Measurements from ENCODE around the gene ADAM12.
"Not testable (repeated sequence)": the region's sequence is repeated elsewhere in the genome, so short reads cannot be mapped to it uniquely, and the experiment has no call there.

The ADAM12 gene

DNA sequence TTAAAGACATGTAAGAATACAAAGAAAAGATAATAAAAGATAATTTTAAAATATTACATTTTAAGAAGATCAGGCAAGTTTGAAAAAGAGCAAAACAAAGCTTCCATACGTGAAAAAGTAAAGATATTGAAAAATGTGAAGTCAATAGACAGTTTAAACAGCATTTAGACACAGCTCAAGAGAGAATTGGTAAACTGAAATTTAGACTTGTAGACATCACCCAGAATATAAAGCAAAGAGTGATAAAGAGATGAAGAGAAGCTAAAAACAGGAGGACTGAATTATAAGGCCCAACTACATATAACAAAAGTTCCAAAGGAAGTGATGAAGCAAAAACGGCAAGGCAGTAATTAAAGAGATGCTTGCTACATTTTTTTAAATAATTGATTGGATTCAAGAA lies 13.8 kb downstream of the ADAM12 start:
- no peak for DNase-seq (ENCODE audit: low read depth in 3 of 3, low spot score in 1 of 3)

DNA sequence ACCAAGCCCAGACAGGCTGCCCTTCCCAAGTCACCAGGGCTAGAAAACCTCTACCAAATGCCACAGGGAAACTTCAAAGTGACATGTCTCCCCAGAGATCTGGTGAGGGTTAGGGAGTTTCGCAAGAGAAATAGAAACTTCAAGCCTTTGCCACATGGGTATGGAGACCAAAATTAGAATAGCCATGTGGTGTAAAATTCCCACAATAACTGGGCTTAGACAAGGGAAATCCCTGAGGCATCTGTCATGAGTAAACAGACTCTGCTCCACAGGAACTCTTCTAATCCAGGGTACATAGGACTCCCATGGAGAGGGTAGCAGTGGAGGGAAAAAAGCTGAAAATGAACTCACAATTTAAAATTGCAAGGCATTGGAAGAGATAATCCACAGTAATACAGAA lies 14.3 kb downstream of the ADAM12 start:
- no peak for DNase-seq (ENCODE audit: low read depth in 3 of 3, low spot score in 1 of 3)

DNA sequence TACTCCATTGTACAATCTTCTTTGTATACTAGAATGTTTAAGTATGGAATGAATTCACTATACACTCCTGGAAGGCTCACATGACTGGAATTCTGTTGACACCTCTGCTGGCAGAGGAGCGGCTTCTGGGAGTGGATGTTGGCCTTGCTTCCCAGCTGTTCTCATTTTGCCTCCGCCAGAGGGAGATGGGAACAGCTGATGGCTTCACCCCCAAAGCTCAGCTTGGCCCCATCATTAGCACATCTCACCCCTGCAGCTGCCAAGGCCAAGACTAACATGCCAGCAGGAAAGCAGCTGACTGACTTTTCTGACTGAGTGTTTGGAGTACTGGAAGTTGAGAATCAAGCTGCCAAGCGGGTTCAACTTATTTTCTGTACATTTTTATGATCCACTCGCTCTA lies 15.1 kb downstream of the ADAM12 start:
- no peak for DNase-seq (ENCODE audit: low read depth in 3 of 3, low spot score in 1 of 3)

- no peak for DNase-seq (ENCODE audit: low read depth in 3 of 3, low spot score in 1 of 3)
Measured at GRCh38 chr10:126372396-126372795, 15.9 kb downstream of the ADAM12 start.

- no peak for DNase-seq (ENCODE audit: low read depth in 3 of 3, low spot score in 1 of 3)
Measured at GRCh38 chr10:126369125-126369710, 19.1 kb downstream of the ADAM12 start.

DNA sequence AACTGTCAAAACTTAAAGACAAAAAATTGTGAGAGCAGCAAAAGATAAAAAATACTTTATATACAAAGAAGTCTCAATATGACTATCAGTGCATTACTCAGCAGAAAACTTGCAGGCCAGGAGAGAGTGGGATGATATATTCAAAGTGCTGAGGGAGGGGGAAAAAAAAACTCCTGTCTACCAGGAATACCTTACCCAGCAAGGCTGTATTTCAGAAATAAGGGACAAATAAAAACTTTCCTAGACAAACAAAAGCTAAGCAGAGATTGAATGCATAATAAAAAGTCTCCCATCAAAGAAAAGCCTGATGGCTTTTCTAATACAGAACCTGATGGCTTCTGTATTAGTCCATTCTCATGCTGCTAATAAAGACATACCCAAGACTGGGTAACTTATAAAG lies 31.1 kb downstream of the ADAM12 start:
- DNase-seq (ENCODE audit: low read depth in 3 of 3, low spot score in 1 of 3) = no peak

GRCh38 chr10:126353666-126354065 lies 34.6 kb downstream of the ADAM12 start:
- no peak for DNase-seq (ENCODE audit: low read depth in 3 of 3, low spot score in 1 of 3)

DNA sequence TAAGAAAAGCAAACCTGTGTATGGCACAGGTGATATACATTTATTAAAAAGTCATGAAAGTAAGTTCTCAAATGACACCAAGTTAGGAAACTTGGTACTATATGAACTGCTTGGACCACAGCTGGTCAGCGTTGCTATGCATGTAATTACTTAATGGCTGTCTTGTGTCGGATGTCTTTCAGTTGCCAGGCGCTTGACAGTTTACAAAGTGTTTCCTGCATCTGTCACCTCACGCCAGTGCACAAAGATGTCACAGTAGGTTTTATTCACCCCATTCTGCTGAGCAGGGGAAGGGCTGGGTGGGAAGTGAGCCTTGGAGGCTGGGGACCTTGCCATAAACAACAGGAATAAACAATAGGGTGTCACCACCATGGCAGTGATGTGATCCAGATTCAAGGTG lies 35.8 kb downstream of the ADAM12 start:
- no peak for DNase-seq (ENCODE audit: low read depth in 3 of 3, low spot score in 1 of 3)

GRCh38 chr10:126351021-126351420 lies 37.3 kb downstream of the ADAM12 start:
- no peak for DNase-seq (ENCODE audit: low read depth in 3 of 3, low spot score in 1 of 3)

- no peak for DNase-seq (ENCODE audit: low read depth in 3 of 3, low spot score in 1 of 3)
Measured at GRCh38 chr10:126350216-126350992, 37.9 kb downstream of the ADAM12 start.

- no peak for DNase-seq (ENCODE audit: low read depth in 3 of 3, low spot score in 1 of 3)
Measured at GRCh38 chr10:126349676-126350075, 38.6 kb downstream of the ADAM12 start.

DNA sequence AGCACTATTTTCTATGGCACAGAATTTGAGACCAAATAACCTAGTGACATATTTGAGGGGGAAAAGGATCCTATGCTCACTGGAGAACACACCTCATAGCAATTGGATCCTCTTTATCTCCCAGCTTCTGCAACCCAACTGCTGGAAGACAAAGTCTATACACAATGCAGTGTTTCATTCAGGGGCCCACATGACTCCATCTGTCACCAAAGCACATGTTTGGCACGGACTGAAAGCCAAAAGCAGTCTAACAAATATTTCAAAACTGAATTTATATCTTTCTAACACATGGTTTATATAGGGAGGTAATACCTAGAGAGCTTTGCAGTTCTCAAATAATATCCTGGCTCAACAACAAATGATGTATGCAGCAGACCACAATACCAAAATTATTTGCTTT lies 39.2 kb downstream of the ADAM12 start:
- DNase-seq (ENCODE audit: low read depth in 3 of 3, low spot score in 1 of 3) = no peak

DNA sequence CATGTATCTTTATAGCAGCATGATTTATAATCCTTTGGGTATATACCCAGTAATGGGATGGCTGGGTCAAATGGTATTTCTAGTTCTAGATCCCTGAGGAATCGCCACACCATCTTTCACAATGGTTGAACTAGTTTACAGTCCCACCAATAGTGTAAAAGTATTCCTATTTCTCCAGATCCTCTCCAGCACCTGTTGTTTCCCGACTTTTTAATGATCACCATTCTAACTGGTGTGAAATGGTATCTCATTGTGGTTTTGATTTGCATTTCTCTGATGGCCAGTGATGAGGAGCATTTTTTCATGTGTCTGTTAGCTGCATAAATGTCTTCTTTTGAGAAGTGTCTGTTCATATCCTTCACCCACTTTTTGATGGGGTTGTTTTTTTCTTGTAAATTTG lies 44.8 kb downstream of the ADAM12 start:
- DNase-seq (ENCODE audit: low read depth in 3 of 3, low spot score in 1 of 3) = not testable (repeated sequence)

- DNase-seq (ENCODE audit: low read depth in 3 of 3, low spot score in 1 of 3) = no peak
Measured at GRCh38 chr10:126342680-126343079, 45.6 kb downstream of the ADAM12 start.

DNA sequence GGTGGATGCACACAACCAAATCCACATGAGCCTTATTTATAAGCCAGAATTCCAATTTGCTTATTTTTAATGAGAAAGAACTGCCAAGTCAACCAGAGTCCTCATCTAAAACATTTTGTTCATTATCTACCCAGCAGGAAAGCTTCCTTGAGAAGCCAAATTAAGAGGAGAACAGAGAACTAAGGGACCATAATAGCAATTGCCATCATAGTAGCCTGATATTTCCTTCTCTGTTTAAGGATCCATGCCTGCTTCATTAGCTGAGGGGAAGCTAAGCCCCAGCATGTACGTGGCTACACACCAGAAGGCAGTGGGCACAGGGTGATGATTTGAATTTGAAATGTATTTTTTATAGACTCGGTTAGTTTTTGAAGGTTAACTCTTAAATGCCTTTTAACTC lies 46.8 kb downstream of the ADAM12 start:
- no peak for DNase-seq (ENCODE audit: low read depth in 3 of 3, low spot score in 1 of 3)

- no peak for DNase-seq (ENCODE audit: low read depth in 3 of 3, low spot score in 1 of 3)
Measured at GRCh38 chr10:126337251-126337810, 50.9 kb downstream of the ADAM12 start.

DNA sequence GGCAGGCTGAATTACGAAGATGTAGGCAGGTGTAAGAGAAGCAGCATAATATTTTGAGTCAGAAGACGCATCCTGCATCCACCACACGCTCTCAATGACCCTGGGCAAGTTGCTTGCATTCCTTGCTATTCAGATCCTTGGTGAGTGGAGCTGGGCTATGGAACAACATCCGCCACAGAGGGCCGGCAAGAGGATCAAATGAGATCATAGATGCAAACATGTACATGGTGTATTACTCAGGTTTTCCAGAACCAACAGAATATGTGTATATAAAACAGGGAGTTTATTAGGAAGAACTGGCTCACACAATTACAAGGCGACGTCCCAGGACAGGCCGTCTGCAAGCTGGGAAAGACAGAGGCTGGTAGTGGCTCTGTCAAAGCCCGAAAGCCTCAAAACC lies 51.5 kb downstream of the ADAM12 start:
- DNase-seq (ENCODE audit: low read depth in 3 of 3, low spot score in 1 of 3) = no peak

DNA sequence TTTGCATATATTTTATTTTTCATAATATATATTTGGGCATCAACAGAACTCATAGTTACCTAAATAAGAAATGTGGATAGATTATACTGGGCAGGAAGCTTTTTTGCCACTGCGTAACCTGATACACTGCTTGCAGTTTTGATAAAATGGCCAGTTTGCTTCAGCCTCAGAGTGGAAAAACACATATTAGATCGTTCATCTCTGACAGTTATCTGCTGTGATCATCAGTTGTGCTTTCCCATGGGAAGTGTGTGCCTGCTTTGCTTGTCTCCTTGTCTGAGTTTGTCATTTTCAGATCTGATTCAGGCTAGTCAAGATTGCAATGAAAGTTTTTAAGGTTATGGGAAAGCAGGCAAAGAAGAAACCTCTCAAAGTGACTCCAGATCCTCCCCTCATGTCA lies 54.0 kb downstream of the ADAM12 start:
- no peak for DNase-seq (ENCODE audit: low read depth in 3 of 3, low spot score in 1 of 3)

DNA sequence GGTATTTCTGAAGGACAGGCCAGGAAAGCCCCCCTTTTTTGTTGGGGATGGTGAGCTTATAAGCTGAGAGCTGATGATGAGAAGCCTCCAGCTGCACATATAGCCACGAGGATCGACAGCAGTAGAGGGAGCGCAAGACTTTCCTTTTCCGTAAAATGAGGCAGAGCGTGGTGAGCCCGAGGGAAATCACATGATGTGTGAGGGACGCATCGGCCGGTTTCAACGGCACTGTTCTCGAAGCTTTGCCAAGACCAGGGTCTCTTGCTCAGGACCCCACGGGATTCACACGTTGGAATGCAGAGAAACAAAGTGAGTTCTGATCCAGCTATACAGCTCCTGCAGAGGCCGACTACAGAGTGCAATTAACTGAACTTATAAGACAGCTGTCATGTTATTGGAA lies 55.7 kb downstream of the ADAM12 start:
- DNase-seq (ENCODE audit: low read depth in 3 of 3, low spot score in 1 of 3) = no peak

DNA sequence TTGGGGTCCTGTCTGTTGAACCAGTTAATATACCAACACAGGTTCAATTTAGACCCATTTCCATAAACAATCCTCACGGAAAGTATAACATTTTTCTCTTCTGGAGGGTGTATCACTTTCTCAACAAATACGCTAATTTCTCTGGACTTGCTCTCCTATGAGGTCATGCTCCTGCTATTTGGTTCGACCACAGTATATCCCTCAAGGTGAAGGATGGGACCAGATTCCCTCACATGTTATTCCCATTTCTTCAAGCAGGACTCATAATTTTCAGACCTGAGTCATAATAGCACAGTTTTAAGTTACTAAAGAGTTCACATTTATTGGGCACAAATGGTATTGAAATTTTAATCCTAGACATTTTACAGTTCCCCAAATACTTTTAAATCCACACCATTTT lies 57.2 kb downstream of the ADAM12 start:
- no peak for DNase-seq (ENCODE audit: low read depth in 3 of 3, low spot score in 1 of 3)

DNA sequence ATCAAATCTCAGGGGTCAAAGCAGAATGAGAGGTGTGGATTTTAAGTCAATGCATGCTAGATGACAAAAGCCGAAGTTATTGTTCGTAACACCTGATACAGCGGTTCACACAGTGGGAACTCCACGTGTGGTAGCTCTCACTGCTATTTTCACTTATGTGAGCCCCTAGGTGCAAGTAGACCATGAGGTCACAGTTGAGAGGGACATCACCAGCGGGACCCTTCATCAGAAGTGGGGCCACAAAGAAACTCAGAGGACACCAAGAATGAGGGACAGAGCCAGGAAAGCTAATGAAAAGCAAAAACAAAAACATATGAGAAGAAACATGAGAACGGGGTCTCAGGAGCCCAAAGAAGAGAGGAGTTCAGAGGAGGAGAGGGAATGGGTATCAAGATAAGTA lies 63.5 kb downstream of the ADAM12 start:
- no peak for DNase-seq (ENCODE audit: low read depth in 3 of 3, low spot score in 1 of 3)

DNA sequence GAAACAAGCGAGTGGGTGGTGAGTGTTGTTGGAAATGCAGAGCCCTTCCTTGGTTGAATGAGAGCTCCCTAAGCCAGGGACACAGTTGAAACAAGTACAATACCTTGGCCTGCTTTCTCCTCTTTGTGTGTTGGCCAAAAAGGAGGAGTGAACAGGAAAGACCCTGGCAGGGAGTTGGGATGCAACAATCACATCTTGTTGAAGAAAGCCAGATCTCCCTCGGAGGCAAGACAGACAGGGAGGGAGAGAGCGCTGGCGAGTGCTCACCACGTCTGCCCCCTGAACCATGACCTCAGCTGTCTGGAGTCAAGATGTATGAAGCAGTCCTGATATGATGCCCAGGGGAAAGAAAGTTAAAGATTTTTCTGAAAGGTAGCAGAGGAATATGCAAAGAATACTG lies 66.8 kb downstream of the ADAM12 start:
- DNase-seq (ENCODE audit: low read depth in 3 of 3, low spot score in 1 of 3) = no peak

DNA sequence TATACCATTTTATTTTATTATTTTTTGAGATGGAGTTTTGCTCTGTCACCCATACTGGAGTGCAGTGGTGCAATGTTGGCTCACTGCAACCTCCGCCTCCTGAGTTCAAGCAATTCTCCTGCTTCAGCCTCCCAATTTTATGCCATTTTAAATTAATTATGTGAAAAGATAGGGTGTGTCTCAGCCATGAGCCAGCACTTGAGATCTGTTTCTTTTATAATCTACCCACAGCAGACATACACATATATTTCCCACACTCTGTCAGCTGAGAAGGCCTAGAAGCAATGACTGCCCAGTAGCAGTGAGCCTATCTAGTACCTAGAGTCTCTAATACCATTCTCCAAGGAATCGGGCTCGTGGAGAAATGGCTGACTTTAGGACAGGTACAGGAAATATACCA lies 70.5 kb downstream of the ADAM12 start:
- DNase-seq (ENCODE audit: low read depth in 3 of 3, low spot score in 1 of 3) = no peak
